Lung (tissue), 12 donors: ENCODE measurements around the gene SIK3. TPM values are rescaled to one million over a fixed set of nuclear protein-coding genes. Genes with fewer than 3 reads are reported as not detected.

Experiments used
- ATAC-seq: fragments of 200-7000 bp; cut with Tn5 transposase; one replicate; pipeline ENCODE4 v1.9.1; 2020; ENCODE audit warnings: moderate number of reproducible peaks; ENCODE audit not compliant: insufficient read depth, low FRiP score
- DNase-seq, 3 donors: peaks; one replicate each; pipeline ENCODE4 v3.0.0-alpha.2; 2013 to 2017
- H3K27ac ChIP-seq, 2 donors: one replicate each; pipeline ENCODE4 v1.5.1; 2013; ENCODE audit warnings: mild to moderate bottlenecking in 2 of 2, moderate library complexity in 2 of 2, control low read depth in 1 of 2, inconsistent platforms in 1 of 2, low read depth in 1 of 2, low read length in 1 of 2
- H3K27me3 ChIP-seq, 3 donors: one replicate each; pipeline ENCODE4 v1.5.1; 2013; ENCODE audit warnings: low read length in 2 of 3; ENCODE audit not compliant: control insufficient read depth in 3 of 3, insufficient read depth in 3 of 3
- H3K36me3 ChIP-seq, 4 donors: one replicate each; pipeline ENCODE4 v1.5.1; 2013; ENCODE audit warnings: low read length in 4 of 4, mild to moderate bottlenecking in 1 of 4, moderate library complexity in 1 of 4; ENCODE audit not compliant: control insufficient read depth in 4 of 4, insufficient read depth in 4 of 4
- H3K4me1 ChIP-seq, 5 donors: one replicate each; pipeline ENCODE4 v1.5.1; 2013; ENCODE audit warnings: low read length in 5 of 5, mild to moderate bottlenecking in 2 of 5, moderate library complexity in 1 of 5; ENCODE audit not compliant: control insufficient read depth in 5 of 5, insufficient read depth in 5 of 5
- H3K4me3 ChIP-seq: one replicate; pipeline ENCODE4 v1.5.1; 2013; ENCODE audit warnings: mild to moderate bottlenecking, control low read depth, moderate library complexity
- H3K9ac ChIP-seq, 2 donors: one replicate each; pipeline ENCODE4 v1.5.1; 2013; ENCODE audit warnings: low read length in 2 of 2, control low read depth in 1 of 2; ENCODE audit not compliant: insufficient read depth in 1 of 2
- H3K9me3 ChIP-seq, 4 donors: one replicate each; pipeline ENCODE4 v1.5.1; 2013; ENCODE audit warnings: low read length in 3 of 4, mild to moderate bottlenecking in 1 of 4, moderate library complexity in 1 of 4; ENCODE audit not compliant: control insufficient read depth in 4 of 4, insufficient read depth in 3 of 4
- CTCF ChIP-seq: IDR thresholded peaks from 2 replicates; pipeline ENCODE4 v1.5.1; 2012; ENCODE audit warnings: mild to moderate bottlenecking; ENCODE audit errors: control extremely low read depth, extremely low read depth
- WGBS, 2 donors: extraction: QIAGEN DNeasy Blood & Tissue Kit; methylation state at CpG; one replicate each; pipeline ENCODE4 v1.1.7; 2013; 5-methylcytosine and 5-hydroxymethylcytosine counted together
- polyA plus RNA-seq, 2 donors: library from polyadenylated mRNA; stranded (reverse); fragments of 200-250 nt; gene quantifications; one replicate each; pipeline ENCODE4 v1.2.1, GENCODE V29; 2013
- total RNA-seq, 2 donors: library from RNA; depleted of rRNA in 1 of 2; stranded (reverse); fragments of >200 nt in 1 of 2; gene quantifications; one replicate each; pipeline ENCODE4 v1.2.1, GENCODE V29; 2014 to 2021
- donor health status: control.
- donor health status: control.
- donor health status: Bipolar disorder and iron deficiency.
- donor health status: healthy.
- donor health status: DM: yes; HTN: yes; CAD: no.

SIK3 gene
- total and polyA plus RNA-seq, 4 donors = 9.0 to 43.4 (median 29.6) TPM

DNA sequence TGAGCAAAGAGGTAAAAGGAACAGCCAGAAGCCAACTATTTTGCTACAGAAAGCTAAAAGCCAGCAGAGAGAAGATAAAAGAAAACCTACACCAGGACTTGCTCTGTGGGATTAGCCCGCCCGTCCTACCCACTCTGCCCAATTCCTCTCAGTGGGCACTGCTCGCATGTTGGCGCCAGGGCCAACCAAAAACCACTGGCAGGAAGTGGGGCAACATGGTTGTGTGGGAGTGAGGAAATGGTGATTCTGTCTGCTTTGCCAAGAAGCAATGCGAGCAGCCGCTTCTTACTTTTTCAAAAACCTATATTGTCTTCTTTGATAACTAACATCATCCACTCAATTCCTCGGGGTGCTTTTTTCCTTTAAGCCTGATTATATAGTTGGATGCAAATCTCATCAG lies 246.6 kb downstream of the SIK3 start:
- DNase-seq = no peak
- ATAC-seq = no peak
- TF ChIP-seq CTCF = no peak
- Histone ChIP-seq H3K9ac (no peak overlapping the region), H3K4me1 (peaks cover 0 to 14% (median 8%) of the 10 kb centered on the region in 5 donors), H3K27me3 (no peaks in the 10 kb centered on the region), H3K36me3 (peaks cover 10 to 29% (median 15%) of the 10 kb centered on the region in 4 donors), H3K4me3 (no peak overlapping the region), H3K9me3 (no peaks in the 10 kb centered on the region), H3K27ac (no peak overlapping the region)
- 37 to 59% methylated on average over 7 of the region's 7 CpGs for WGBS, 2 donors

GRCh38 chr11:116849486-116849885 lies 248.7 kb downstream of the SIK3 start:
- ATAC-seq = no peak
- no peak for DNase-seq
- no peak for TF ChIP-seq CTCF
- no peaks in the 10 kb centered on the region for H3K27me3 ChIP-seq
- H3K27ac ChIP-seq = no peak overlapping the region
- H3K4me3 ChIP-seq = no peak overlapping the region
- peaks cover 0 to 14% (median 8%) of the 10 kb centered on the region in 5 donors for H3K4me1 ChIP-seq
- 57 to 87% methylated on average over 6 of the region's 6 CpGs for WGBS, 2 donors
- no peaks in the 10 kb centered on the region for H3K9me3 ChIP-seq
- no peak overlapping the region for H3K9ac ChIP-seq
- peaks cover 17 to 38% (median 24%) of the 10 kb centered on the region in 4 donors for H3K36me3 ChIP-seq

- ATAC-seq (no peak), DNase-seq (no peak)
- H3K9ac ChIP-seq = no peak overlapping the region
- H3K4me1 ChIP-seq = peaks cover 0 to 14% (median 8%) of the 10 kb centered on the region in 5 donors
- TF ChIP-seq CTCF = no peak
- H3K27me3 ChIP-seq = no peaks in the 10 kb centered on the region
- H3K4me3 ChIP-seq = no peak overlapping the region
- H3K9me3 ChIP-seq = no peaks in the 10 kb centered on the region
- no peak overlapping the region for H3K27ac ChIP-seq
- 98% methylated on average over 12 of the region's 12 CpGs for WGBS, 2 donors
- peaks cover 17 to 34% (median 24%) of the 10 kb centered on the region in 4 donors for H3K36me3 ChIP-seq
Measured at GRCh38 chr11:116849060-116849459, 249.2 kb downstream of the SIK3 start.

DNA sequence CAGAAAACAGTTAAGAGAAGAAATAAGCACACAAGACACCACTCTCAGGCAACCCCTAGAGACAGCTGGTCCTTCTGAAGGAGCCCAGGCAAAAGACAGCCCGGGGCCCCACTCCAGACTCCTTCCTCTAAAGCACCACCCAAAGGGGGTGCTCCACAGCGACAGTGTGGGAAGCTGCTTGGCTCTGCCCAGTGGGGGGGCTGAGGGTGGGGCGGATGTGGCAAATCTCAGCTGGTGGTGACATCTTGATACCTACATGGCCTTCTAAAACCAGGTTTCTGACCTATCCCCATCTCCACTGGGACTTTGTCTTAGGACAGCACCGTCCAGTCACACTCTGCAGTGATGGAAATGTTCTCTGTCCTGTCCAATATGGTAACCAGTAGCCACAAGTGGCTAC lies 250.6 kb downstream of the SIK3 start:
- H3K27ac ChIP-seq = no peak overlapping the region
- no peak for DNase-seq
- peaks cover 20 to 37% (median 31%) of the 10 kb centered on the region in 4 donors for H3K36me3 ChIP-seq
- no peak for ATAC-seq
- no peaks in the 10 kb centered on the region for H3K9me3 ChIP-seq
- TF ChIP-seq CTCF = no peak
- no peaks in the 10 kb centered on the region for H3K27me3 ChIP-seq
- H3K4me3 ChIP-seq = no peak overlapping the region
- 94 to 95% methylated on average over 4 of the region's 4 CpGs for WGBS, 2 donors
- H3K4me1 ChIP-seq = peaks cover 0 to 10% (median 2%) of the 10 kb centered on the region in 5 donors
- H3K9ac ChIP-seq = no peak overlapping the region
